C4-2B (cell line): ENCODE data around the gene SUMO4.

Experiments
- CTCF ChIP-seq: fragments of 450-650 bp; conservative IDR thresholded peaks from 2 replicates; pipeline ENCODE4 v1.5.1; 2017; ENCODE audit warnings: mild to moderate bottlenecking
- ZFX ChIP-seq: fragments of 450-650 bp; IDR thresholded peaks from 2 replicates; pipeline ENCODE4 v1.6.1; 2017

GRCh38 chr6:149372062-149372461 is 28.0 kb upstream of the SUMO4 start:
- TF ChIP-seq CTCF (no peak), ZFX (no peak)
